GM18870 (cell line): ENCODE measurements around the gene SLC28A2.
A peak's percentile ranks its signal among the peaks of the same experiment; 100 is the strongest.
"Not testable (repeated sequence)": the region's sequence is repeated elsewhere in the genome, so short reads cannot be mapped to it uniquely, and the experiment has no call there.

Source experiments
- ATAC-seq: cut with Tn5 transposase; IDR thresholded peaks from one replicate; pipeline ENCODE4 v1.9.1; 2021; ENCODE audit warnings: moderate library complexity; ENCODE audit not compliant: unreplicated experiment

SLC28A2 gene

GRCh38 chr15:45259796-45260195, 7.8 kb downstream of the SLC28A2 start:
- ATAC-seq: no peak

GRCh38 chr15:45262906-45263461, 10.9 kb downstream of the SLC28A2 start:
- no peak for ATAC-seq

GRCh38 chr15:45263854-45264253, 11.8 kb downstream of the SLC28A2 start:
- ATAC-seq: no peak

GRCh38 chr15:45265506-45265905, 13.5 kb downstream of the SLC28A2 start:
- no peak for ATAC-seq

GRCh38 chr15:45268135-45268534, 16.1 kb downstream of the SLC28A2 start:
- ATAC-seq: no peak

- no peak for ATAC-seq
Observed at GRCh38 chr15:45274636-45275380, 22.8 kb downstream of the SLC28A2 start.

- ATAC-seq: no peak
Observed at GRCh38 chr15:45276831-45277230, 24.8 kb downstream of the SLC28A2 start.

- ATAC-seq: peak; percentile 98
Observed at GRCh38 chr15:45279024-45279698, 27.1 kb downstream of the SLC28A2 start.

- no peak for ATAC-seq
Observed at GRCh38 chr15:45285413-45285812, 33.4 kb downstream of the SLC28A2 start.

- ATAC-seq: no peak
Observed at GRCh38 chr15:45287390-45287956, 35.4 kb downstream of the SLC28A2 start.

GRCh38 chr15:45288947-45289346, 36.9 kb downstream of the SLC28A2 start:
- ATAC-seq: no peak

GRCh38 chr15:45291822-45292582, 40.0 kb downstream of the SLC28A2 start:
- no peak for ATAC-seq

- ATAC-seq: not testable (repeated sequence)
Observed at GRCh38 chr15:45293326-45293725, 41.3 kb downstream of the SLC28A2 start.

GRCh38 chr15:45298964-45299378, 46.9 kb downstream of the SLC28A2 start:
- not testable (repeated sequence) for ATAC-seq

GRCh38 chr15:45304711-45305110, 52.7 kb downstream of the SLC28A2 start:
- ATAC-seq: no peak

GRCh38 chr15:45306105-45306504, 54.1 kb downstream of the SLC28A2 start:
- ATAC-seq: no peak

GRCh38 chr15:45307230-45307924, 55.3 kb downstream of the SLC28A2 start:
- ATAC-seq: no peak

- ATAC-seq: not testable (repeated sequence)
Observed at GRCh38 chr15:45314117-45314516, 62.1 kb downstream of the SLC28A2 start.

GRCh38 chr15:45314960-45315359, 62.9 kb downstream of the SLC28A2 start:
- no peak for ATAC-seq

- ATAC-seq: no peak
Observed at GRCh38 chr15:45319472-45320214, 67.6 kb downstream of the SLC28A2 start.
